Vagina (tissue), 2 donors: ENCODE measurements around the gene DCST1. TPM values are rescaled to one million over a fixed set of nuclear protein-coding genes. Genes with fewer than 3 reads are reported as not detected.

Experiments used
- DNase-seq, 2 donors: peaks; one replicate each; pipeline ENCODE4 v3.0.0-alpha.2; 2017; ENCODE audit errors: extremely low spot score in 2 of 2
- H3K27ac ChIP-seq: fragments of 200-600 bp; sonication (generic); one replicate; pipeline ENCODE4 v1.5.1; 2019
- H3K27me3 ChIP-seq: fragments of 200-600 bp; sonication (generic); one replicate; pipeline ENCODE4 v1.5.1; 2019
- H3K36me3 ChIP-seq, 2 donors: fragments of 200-600 bp; sonication (generic); one replicate each; pipeline ENCODE4 v1.5.1; 2017 to 2019
- H3K4me1 ChIP-seq: fragments of 200-600 bp; sonication (generic); one replicate; pipeline ENCODE4 v1.5.1; 2019
- H3K4me3 ChIP-seq, 2 donors: fragments of 200-600 bp; sonication (generic); 1 replicate in 1 of 2; 2 replicates in 1 of 2; pipeline ENCODE4 v1.5.1; 2016 to 2019
- H3K9me3 ChIP-seq: fragments of 200-600 bp; sonication (generic); one replicate; pipeline ENCODE4 v1.5.1; 2019
- POLR2A ChIP-seq, 2 donors: fragments of 450-650 bp; IDR thresholded peaks; one replicate each; pipeline ENCODE4 v1.6.1; 2017; ENCODE audit warnings: antibody characterized with exemption in 2 of 2, mild to moderate bottlenecking in 2 of 2, moderate library complexity in 2 of 2
- POLR2AphosphoS5 ChIP-seq, 2 donors: sonication (generic); formaldehyde crosslinking; IDR thresholded peaks; one replicate each; pipeline ENCODE4 v1.9.0; 2017; ENCODE audit warnings: antibody characterized with exemption in 2 of 2, mild to moderate bottlenecking in 2 of 2, low read depth in 1 of 2; ENCODE audit not compliant: insufficient read depth in 1 of 2
- intact Hi-C: fragments of 100-400 bp; cut with DNase I; formaldehyde crosslinking; loops from one replicate; pipeline ENCODE4 v1.15.1; 2023
- total RNA-seq: library from RNA; depleted of rRNA; stranded (reverse); fragments of >200 nt; gene quantifications from one replicate; pipeline ENCODE4 v1.2.3, GENCODE V29; 2016
- TF ChIP-seq, protein P1 (sequence below), 3 experiments: fragments of 450-650 bp in 2 of 3; fragments of 200-600 bp in 1 of 3; sonication (generic) in 1 of 3; IDR thresholded peaks; one replicate each; pipeline ENCODE4 v1.5.1; 2017 to 2019; ENCODE audit warnings: antibody characterized with exemption in 3 of 3, mild to moderate bottlenecking in 2 of 3, moderate library complexity in 2 of 3

DCST1 gene
- total RNA-seq, 1 donor from 2014 or later = not detected

DNA sequence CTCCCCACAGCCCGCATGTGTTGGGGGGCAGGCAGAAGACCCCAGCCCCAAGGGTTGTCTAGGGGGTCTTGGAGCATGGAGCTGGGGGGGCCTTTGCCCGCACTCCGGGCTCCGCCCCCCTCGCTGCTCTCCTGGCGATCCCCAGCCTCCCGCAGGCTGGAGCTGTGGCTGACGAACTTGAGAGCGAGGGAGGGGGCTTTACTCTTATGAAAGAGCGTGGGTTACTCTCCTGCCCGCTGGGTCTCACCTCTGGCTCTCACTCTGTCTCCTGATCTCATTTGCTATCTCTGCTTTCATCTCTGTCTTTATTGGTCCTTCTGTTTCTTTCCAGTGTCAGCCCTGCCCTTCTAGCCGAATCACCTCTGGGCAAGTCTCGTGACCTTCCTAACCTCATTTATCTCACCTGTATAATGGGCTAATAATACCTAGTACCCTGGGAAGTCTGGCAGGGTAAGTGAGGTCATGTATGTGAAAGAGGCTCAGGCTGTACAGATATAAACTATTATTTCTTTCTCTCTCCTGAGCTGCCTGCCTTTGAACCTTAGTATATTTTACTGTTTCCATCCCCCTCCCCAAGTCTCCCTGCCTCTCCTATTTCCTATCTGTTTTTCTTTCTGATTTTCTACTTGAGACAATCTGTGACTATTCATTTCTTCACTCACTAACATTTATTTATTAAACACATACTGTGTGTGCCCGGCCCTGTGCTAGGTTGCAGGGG lies 30.6 kb downstream of the DCST1 start:
- peaks cover 34% of the 10 kb centered on the region for H3K4me1 ChIP-seq
- peak overlapping the region; percentile 71 to 84 for H3K4me3 ChIP-seq
- no peaks in the 10 kb centered on the region for H3K9me3 ChIP-seq
- intact Hi-C loops = loop anchor here (5.0 to 10.0 kb wide), 3 partner anchors 99 to 499 kb away; partner anchors contain the start of genes CHRNB2, PMVK and PYGO2
- no peak for TF ChIP-seq POLR2A (IDR thresholded peaks at IDR 0.05)
- TF ChIP-seq, protein P1, sequence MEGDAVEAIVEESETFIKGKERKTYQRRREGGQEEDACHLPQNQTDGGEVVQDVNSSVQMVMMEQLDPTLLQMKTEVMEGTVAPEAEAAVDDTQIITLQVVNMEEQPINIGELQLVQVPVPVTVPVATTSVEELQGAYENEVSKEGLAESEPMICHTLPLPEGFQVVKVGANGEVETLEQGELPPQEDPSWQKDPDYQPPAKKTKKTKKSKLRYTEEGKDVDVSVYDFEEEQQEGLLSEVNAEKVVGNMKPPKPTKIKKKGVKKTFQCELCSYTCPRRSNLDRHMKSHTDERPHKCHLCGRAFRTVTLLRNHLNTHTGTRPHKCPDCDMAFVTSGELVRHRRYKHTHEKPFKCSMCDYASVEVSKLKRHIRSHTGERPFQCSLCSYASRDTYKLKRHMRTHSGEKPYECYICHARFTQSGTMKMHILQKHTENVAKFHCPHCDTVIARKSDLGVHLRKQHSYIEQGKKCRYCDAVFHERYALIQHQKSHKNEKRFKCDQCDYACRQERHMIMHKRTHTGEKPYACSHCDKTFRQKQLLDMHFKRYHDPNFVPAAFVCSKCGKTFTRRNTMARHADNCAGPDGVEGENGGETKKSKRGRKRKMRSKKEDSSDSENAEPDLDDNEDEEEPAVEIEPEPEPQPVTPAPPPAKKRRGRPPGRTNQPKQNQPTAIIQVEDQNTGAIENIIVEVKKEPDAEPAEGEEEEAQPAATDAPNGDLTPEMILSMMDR (IDR thresholded peaks at IDR 0.05) = no peak
- TF ChIP-seq POLR2AphosphoS5 (IDR thresholded peaks at IDR 0.05; ENCODE audit: insufficient read depth in 1 of 2, low read depth in 1 of 2) = no peak
- peaks cover 0 to 19% of the 10 kb centered on the region in 2 donors for H3K36me3 ChIP-seq
- DNase-seq = no peak
- no peaks in the 10 kb centered on the region for H3K27me3 ChIP-seq
- peak overlapping the region; percentile 79 for H3K27ac ChIP-seq

DNA sequence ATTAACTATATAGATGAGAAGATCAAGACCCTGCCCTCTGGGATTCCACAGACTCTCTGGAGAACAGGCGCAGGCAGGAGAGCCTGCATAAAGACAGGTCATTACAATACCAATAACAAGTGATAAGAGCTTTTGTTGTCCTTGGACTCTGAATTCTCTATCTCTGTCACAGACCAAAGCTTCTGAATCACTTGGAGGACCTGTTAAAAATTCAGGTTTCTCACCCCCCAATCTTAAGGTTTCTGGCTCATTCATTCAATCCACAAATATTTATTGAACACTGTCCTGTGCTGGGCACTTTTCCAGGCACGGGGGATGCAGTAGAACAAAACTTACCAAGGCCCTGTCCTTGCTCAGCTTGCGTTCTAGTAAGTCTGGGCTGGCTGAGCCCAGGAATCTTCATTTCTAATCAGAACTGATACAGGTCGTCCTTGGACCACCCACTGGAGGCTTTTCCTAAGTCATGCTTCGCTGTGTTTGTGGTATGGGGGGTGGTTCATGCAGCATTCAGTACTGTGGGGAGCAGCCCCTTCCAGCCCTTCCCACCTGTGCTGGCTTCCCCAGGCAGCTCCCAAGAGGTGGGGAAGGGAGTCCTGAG lies 31.3 kb downstream of the DCST1 start:
- TF ChIP-seq POLR2A (IDR thresholded peaks at IDR 0.05) (no peak), POLR2AphosphoS5 (IDR thresholded peaks at IDR 0.05; ENCODE audit: insufficient read depth in 1 of 2, low read depth in 1 of 2) (no peak)
- TF ChIP-seq, protein P1 (IDR thresholded peaks at IDR 0.05) = no peak
- no peaks in the 10 kb centered on the region for H3K9me3 ChIP-seq
- H3K36me3 ChIP-seq = peaks cover 0 to 13% of the 10 kb centered on the region in 2 donors
- H3K4me3 ChIP-seq = no peak overlapping the region
- no peak for DNase-seq
- H3K27ac ChIP-seq = no peak overlapping the region
- peaks cover 41% of the 10 kb centered on the region for H3K4me1 ChIP-seq
- intact Hi-C loops = loop anchor here (5.0 to 10.0 kb wide), 3 partner anchors 100 to 500 kb away; partner anchors contain the start of genes CHRNB2, PMVK and PYGO2
- no peaks in the 10 kb centered on the region for H3K27me3 ChIP-seq

DNA sequence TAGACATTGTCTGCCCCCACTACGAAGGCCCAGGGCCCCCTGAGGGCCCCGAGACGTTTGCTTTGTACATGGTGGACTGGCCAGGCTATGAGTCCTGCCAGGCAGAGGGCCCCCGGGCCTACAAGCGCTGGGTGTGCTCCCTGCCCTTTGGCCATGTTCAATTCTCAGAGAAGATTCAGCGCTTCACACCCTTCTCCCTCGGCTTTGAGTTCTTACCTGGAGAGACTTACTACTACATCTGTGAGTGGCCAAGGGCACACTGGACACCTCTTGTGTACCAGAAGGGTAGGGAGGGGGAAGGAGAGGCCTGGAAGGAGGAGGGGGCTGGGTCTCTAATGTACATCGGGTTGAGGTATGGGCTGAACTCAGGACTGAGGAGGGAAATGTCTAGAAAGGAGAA lies 33.2 kb downstream of the DCST1 start:
- no peak overlapping the region for H3K27ac ChIP-seq
- TF ChIP-seq POLR2A (IDR thresholded peaks at IDR 0.05) (no peak), POLR2AphosphoS5 (IDR thresholded peaks at IDR 0.05; ENCODE audit: insufficient read depth in 1 of 2, low read depth in 1 of 2) (no peak)
- TF ChIP-seq, protein P1 (IDR thresholded peaks at IDR 0.05) = no peak
- peaks cover 49% of the 10 kb centered on the region for H3K4me1 ChIP-seq
- DNase-seq = no peak
- no peak overlapping the region for H3K4me3 ChIP-seq
- intact Hi-C loops = loop anchor here (10.0 kb wide), 2 partner anchors 102 to 502 kb away; partner anchors contain the start of genes CHRNB2 and PYGO2
- H3K36me3 ChIP-seq = no peaks in the 10 kb centered on the region
- H3K27me3 ChIP-seq = no peaks in the 10 kb centered on the region
- no peaks in the 10 kb centered on the region for H3K9me3 ChIP-seq

DNA sequence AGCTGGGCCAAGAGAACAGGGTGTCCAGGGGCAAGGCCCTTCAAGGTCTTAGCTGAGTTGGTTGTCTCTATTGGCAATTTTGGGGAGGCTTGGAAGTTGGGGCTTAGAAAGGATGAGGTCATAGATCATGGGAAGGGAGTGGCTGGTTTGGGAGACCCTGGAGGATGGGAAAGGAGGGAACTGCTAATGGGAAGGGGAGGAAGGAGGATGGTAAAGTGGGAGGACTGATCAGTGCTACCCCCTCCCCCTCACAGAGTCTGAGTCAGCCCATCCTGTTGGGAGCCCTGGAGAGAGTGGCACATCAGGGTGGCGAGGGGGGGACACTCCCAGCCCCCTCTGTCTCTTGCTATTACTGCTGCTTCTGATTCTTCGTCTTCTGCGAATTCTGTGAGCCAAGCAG lies 35.0 kb downstream of the DCST1 start:
- TF ChIP-seq POLR2A (IDR thresholded peaks at IDR 0.05) (no peak), POLR2AphosphoS5 (IDR thresholded peaks at IDR 0.05; ENCODE audit: insufficient read depth in 1 of 2, low read depth in 1 of 2) (no peak)
- TF ChIP-seq, protein P1 (IDR thresholded peaks at IDR 0.05) = no peak
- H3K27ac ChIP-seq = no peak overlapping the region
- intact Hi-C loops = loop anchor here (10.0 kb wide), 2 partner anchors 104 to 504 kb away; partner anchors contain the start of genes CHRNB2 and PYGO2
- H3K4me3 ChIP-seq = no peak overlapping the region
- no peaks in the 10 kb centered on the region for H3K36me3 ChIP-seq
- DNase-seq = no peak
- no peaks in the 10 kb centered on the region for H3K27me3 ChIP-seq
- H3K4me1 ChIP-seq = peaks cover 39% of the 10 kb centered on the region
- no peaks in the 10 kb centered on the region for H3K9me3 ChIP-seq
